ENCODE data around the gene ILF2.
"Not testable (repeated sequence)": the region's sequence is repeated elsewhere in the genome, so short reads cannot be mapped to it uniquely, and the experiment has no call there.

The ILF2 gene

GRCh38 chr1:153670859-153671627 lies at the start of gene ILF2:
Gene ILF2 (minus strand): TSS chr1:153670993. CDS start chr1:153670922, 71 bp downstream.
- no peaks in the 10 kb centered on the region for H3K9me3 Mint-ChIP-seq
- DNase-seq (peak; percentile 95), ATAC-seq (replicated peaks) (peak; percentile 95 to 96)
- H3K4me1 Mint-ChIP-seq = peaks cover 12 to 28% of the 10 kb centered on the region in 2 donors
- peak within 1 kb of the TSS; percentile 87 for H3K27ac Mint-ChIP-seq
- H3K36me3 Mint-ChIP-seq = peaks cover 22 to 27% of the 10 kb centered on the region in 2 donors
- no peaks in the 10 kb centered on the region for H3K27me3 Mint-ChIP-seq
- no peak within 1 kb of the TSS for H3K4me3 Mint-ChIP-seq

GRCh38 chr1:153717330-153717729 lies 46.5 kb upstream of the ILF2 start:
- no peak for DNase-seq
- H3K9me3 Mint-ChIP-seq = no peaks in the 10 kb centered on the region
- H3K4me3 Mint-ChIP-seq = no peak overlapping the region
- peaks cover 0 to 16% of the 10 kb centered on the region in 2 donors for H3K27me3 Mint-ChIP-seq
- peak in 1 of 2 donors; percentile 51 for ATAC-seq (replicated peaks)
- no peak overlapping the region for H3K27ac Mint-ChIP-seq
- peaks cover 0 to 2% of the 10 kb centered on the region in 2 donors for H3K4me1 Mint-ChIP-seq
- H3K36me3 Mint-ChIP-seq = no peaks in the 10 kb centered on the region

GRCh38 chr1:153716211-153716610 lies 45.4 kb upstream of the ILF2 start:
- H3K27ac Mint-ChIP-seq; DNase-seq; H3K9me3 Mint-ChIP-seq; H3K4me3 Mint-ChIP-seq; ATAC-seq (replicated peaks); H3K4me1 Mint-ChIP-seq; H3K36me3 Mint-ChIP-seq: not testable (repeated sequence)
- peaks cover 0 to 16% of the 10 kb centered on the region in 2 donors for H3K27me3 Mint-ChIP-seq

- Mint-ChIP-seq H3K9me3 (no peaks in the 10 kb centered on the region), H3K27ac (no peak overlapping the region), H3K4me3 (no peak overlapping the region)
Observed at GRCh38 chr1:153711026-153711425, 40.2 kb upstream of the ILF2 start.

GRCh38 chr1:153705484-153705883 lies 34.7 kb upstream of the ILF2 start:
- ATAC-seq (replicated peaks) (no peak), DNase-seq (no peak)
- Mint-ChIP-seq H3K27me3 (no peaks in the 10 kb centered on the region), H3K4me3 (no peak overlapping the region), H3K36me3 (no peaks in the 10 kb centered on the region), H3K9me3 (no peaks in the 10 kb centered on the region), H3K4me1 (no peaks in the 10 kb centered on the region), H3K27ac (no peak overlapping the region)

More at GRCh38 chr1:153711026-153711425, 40.2 kb upstream of the ILF2 start:
- DNase-seq (no peak), ATAC-seq (replicated peaks) (no peak)
- no peaks in the 10 kb centered on the region for H3K36me3 Mint-ChIP-seq
- no peaks in the 10 kb centered on the region for H3K4me1 Mint-ChIP-seq
- peaks cover 0 to 16% of the 10 kb centered on the region in 2 donors for H3K27me3 Mint-ChIP-seq

- ATAC-seq (replicated peaks) (no peak), DNase-seq (no peak)
- Mint-ChIP-seq H3K4me1 (peaks cover 6 to 18% of the 10 kb centered on the region in 2 donors), H3K9me3 (no peaks in the 10 kb centered on the region), H3K27me3 (peaks cover 0 to 7% of the 10 kb centered on the region in 2 donors), H3K4me3 (no peak overlapping the region), H3K27ac (no peak overlapping the region), H3K36me3 (no peaks in the 10 kb centered on the region)
Observed at GRCh38 chr1:153699768-153700167, 29.0 kb upstream of the ILF2 start.

- Mint-ChIP-seq H3K9me3 (no peaks in the 10 kb centered on the region), H3K27me3 (peaks cover 0 to 7% of the 10 kb centered on the region in 2 donors), H3K36me3 (no peaks in the 10 kb centered on the region), H3K4me3 (no peak overlapping the region), H3K4me1 (peaks cover 6 to 18% of the 10 kb centered on the region in 2 donors), H3K27ac (no peak overlapping the region)
- ATAC-seq (replicated peaks) (no peak), DNase-seq (no peak)
Observed at GRCh38 chr1:153698923-153699714, 28.3 kb upstream of the ILF2 start.

GRCh38 chr1:153698020-153698922 lies 27.5 kb upstream of the ILF2 start:
- Mint-ChIP-seq H3K9me3 (no peaks in the 10 kb centered on the region), H3K4me1 (peaks cover 6 to 18% of the 10 kb centered on the region in 2 donors), H3K27ac (peak overlapping the region; percentile 37), H3K36me3 (no peaks in the 10 kb centered on the region), H3K27me3 (peaks cover 0 to 7% of the 10 kb centered on the region in 2 donors), H3K4me3 (peak overlapping the region; percentile 57 to 70)
- ATAC-seq (replicated peaks) (peak; percentile 77 to 83), DNase-seq (no peak)

GRCh38 chr1:153697191-153698019 lies 26.6 kb upstream of the ILF2 start:
- Mint-ChIP-seq H3K9me3 (no peaks in the 10 kb centered on the region), H3K27me3 (peaks cover 0 to 7% of the 10 kb centered on the region in 2 donors), H3K4me1 (peaks cover 6 to 18% of the 10 kb centered on the region in 2 donors), H3K4me3 (peak overlapping the region; percentile 57 to 70), H3K27ac (peak overlapping the region; percentile 37), H3K36me3 (no peaks in the 10 kb centered on the region)
- ATAC-seq (replicated peaks) (peak; percentile 40 to 42), DNase-seq (no peak)

GRCh38 chr1:153696741-153697140 lies 25.9 kb upstream of the ILF2 start:
- Mint-ChIP-seq H3K4me3 (no peak overlapping the region), H3K27ac (no peak overlapping the region), H3K9me3 (no peaks in the 10 kb centered on the region), H3K27me3 (peaks cover 0 to 7% of the 10 kb centered on the region in 2 donors), H3K4me1 (peaks cover 6 to 18% of the 10 kb centered on the region in 2 donors), H3K36me3 (no peaks in the 10 kb centered on the region)
- DNase-seq (no peak), ATAC-seq (replicated peaks) (no peak)

- Mint-ChIP-seq H3K4me3 (no peak overlapping the region), H3K36me3 (peaks cover 4% of the 10 kb centered on the region in 2 donors), H3K27ac (no peak overlapping the region), H3K9me3 (no peaks in the 10 kb centered on the region), H3K27me3 (peaks cover 3 to 7% of the 10 kb centered on the region in 2 donors), H3K4me1 (peaks cover 15 to 26% of the 10 kb centered on the region in 2 donors)
- DNase-seq (no peak), ATAC-seq (replicated peaks) (no peak)
Observed at GRCh38 chr1:153693466-153693865, 22.7 kb upstream of the ILF2 start.

- DNase-seq (no peak), ATAC-seq (replicated peaks) (peak; percentile 36 to 39)
- no peak overlapping the region for H3K27ac Mint-ChIP-seq
Observed at GRCh38 chr1:153688736-153689328, 18.0 kb upstream of the ILF2 start.

GRCh38 chr1:153688276-153688675 lies 17.5 kb upstream of the ILF2 start:
- peaks cover 12 to 21% of the 10 kb centered on the region in 2 donors for H3K4me1 Mint-ChIP-seq
- H3K27ac Mint-ChIP-seq = no peak overlapping the region
- H3K4me3 Mint-ChIP-seq = no peak overlapping the region
- H3K27me3 Mint-ChIP-seq = peaks cover 16 to 27% of the 10 kb centered on the region in 2 donors
- H3K9me3 Mint-ChIP-seq = no peaks in the 10 kb centered on the region
- DNase-seq (no peak), ATAC-seq (replicated peaks) (no peak)
- peaks cover 13 to 15% of the 10 kb centered on the region in 2 donors for H3K36me3 Mint-ChIP-seq

More at GRCh38 chr1:153688736-153689328, 18.0 kb upstream of the ILF2 start:
- H3K4me1 Mint-ChIP-seq = peaks cover 12 to 21% of the 10 kb centered on the region in 2 donors
- H3K4me3 Mint-ChIP-seq = no peak overlapping the region
- H3K36me3 Mint-ChIP-seq = peaks cover 10 to 15% of the 10 kb centered on the region in 2 donors
- no peaks in the 10 kb centered on the region for H3K9me3 Mint-ChIP-seq
- peaks cover 16 to 23% of the 10 kb centered on the region in 2 donors for H3K27me3 Mint-ChIP-seq
